SJCRH30 (cell line): ENCODE measurements around the gene WWOX. TPM values are rescaled to one million over a fixed set of nuclear protein-coding genes. Genes with fewer than 3 reads are reported as not detected.
A peak's percentile ranks its signal among the peaks of the same experiment; 100 is the strongest.

Source experiments
- DNase-seq, 2 experiments: peaks; one replicate each; pipeline ENCODE4 v3.0.0-alpha.2; 2015 to 2020
- H3K27ac ChIP-seq: fragments of 250-450 bp; sonication (Bioruptor Pico); 2 replicates; pipeline ENCODE4 v1.5.1; 2020; ENCODE audit warnings: mild to moderate bottlenecking, moderate library complexity
- H3K27me3 ChIP-seq: fragments of 250-450 bp; sonication (Bioruptor Pico); 2 replicates; pipeline ENCODE4 v1.5.1; 2020; ENCODE audit warnings: mild to moderate bottlenecking, moderate library complexity
- H3K36me3 ChIP-seq: fragments of 250-450 bp; sonication (Bioruptor Pico); 2 replicates; pipeline ENCODE4 v1.5.1; 2020; ENCODE audit warnings: mild to moderate bottlenecking, moderate library complexity
- H3K4me1 ChIP-seq: fragments of 250-450 bp; sonication (Bioruptor Pico); 2 replicates; pipeline ENCODE4 v1.5.1; 2020; ENCODE audit warnings: mild to moderate bottlenecking, moderate library complexity
- H3K4me3 ChIP-seq: fragments of 250-450 bp; sonication (Bioruptor Pico); 2 replicates; pipeline ENCODE4 v1.5.1; 2020; ENCODE audit warnings: mild to moderate bottlenecking, moderate library complexity
- H3K9me3 ChIP-seq: fragments of 250-450 bp; sonication (Bioruptor Pico); replicated peaks from 2 replicates; pipeline ENCODE4 v1.5.1; 2020; ENCODE audit warnings: mild to moderate bottlenecking, moderate library complexity
- total RNA-seq: library from RNA; depleted of rRNA; stranded (reverse); fragments of >200 nt; shearing (Covaris generic); gene quantifications from 2 replicates; pipeline ENCODE4 v1.2.3, GENCODE V29; 2014

WWOX gene
- total RNA-seq, 1 experiment from 2014 or later = 16.4 TPM

DNA sequence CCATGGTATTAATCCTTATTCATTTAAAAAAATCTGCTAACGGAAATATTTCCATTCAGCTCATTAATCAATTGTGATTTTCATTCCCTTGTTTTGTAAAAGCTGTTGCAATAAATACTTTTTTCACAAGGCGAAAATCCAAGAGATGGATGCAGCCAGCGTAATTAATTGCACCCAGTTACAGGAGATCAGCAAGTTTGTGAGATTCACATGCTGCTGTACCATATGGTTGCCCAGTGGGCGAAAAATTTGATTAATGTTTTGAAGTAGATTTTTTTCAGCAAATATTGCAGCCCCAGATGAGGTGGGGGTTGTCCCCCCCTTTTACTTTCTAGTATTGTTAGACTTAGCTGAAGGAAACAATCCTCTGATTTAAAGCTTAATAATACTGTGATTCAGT lies 186.6 kb downstream of the WWOX start:
- Histone ChIP-seq H3K4me1 (no peaks in the 10 kb centered on the region), H3K27ac (no peak overlapping the region), H3K27me3 (no peaks in the 10 kb centered on the region), H3K36me3 (no peaks in the 10 kb centered on the region), H3K9me3 (no peaks in the 10 kb centered on the region), H3K4me3 (no peak overlapping the region)
- no peak for DNase-seq

DNA sequence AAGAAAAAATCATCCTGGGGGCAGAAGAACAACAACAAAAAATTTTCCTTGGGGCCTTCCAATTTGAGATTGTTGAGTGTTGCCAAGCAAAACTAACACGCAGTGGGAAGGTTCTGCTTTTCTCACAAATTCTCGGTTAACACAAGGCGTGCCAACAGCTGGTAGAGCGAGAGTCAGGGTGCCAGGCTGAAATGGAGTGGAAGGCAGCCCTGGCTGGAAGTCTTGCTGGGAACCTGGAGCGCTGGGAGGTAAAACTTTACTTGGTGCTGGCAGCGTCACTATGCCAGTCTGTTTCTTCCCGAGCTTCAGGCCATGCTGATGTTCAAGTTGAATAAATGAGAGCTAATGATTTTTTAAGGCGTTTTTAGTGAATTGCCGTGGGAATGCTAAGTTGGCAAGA lies 189.4 kb downstream of the WWOX start:
- Histone ChIP-seq H3K4me1 (no peaks in the 10 kb centered on the region), H3K27me3 (no peaks in the 10 kb centered on the region), H3K9me3 (no peaks in the 10 kb centered on the region), H3K4me3 (no peak overlapping the region), H3K27ac (no peak overlapping the region), H3K36me3 (no peaks in the 10 kb centered on the region)
- DNase-seq = no peak

DNA sequence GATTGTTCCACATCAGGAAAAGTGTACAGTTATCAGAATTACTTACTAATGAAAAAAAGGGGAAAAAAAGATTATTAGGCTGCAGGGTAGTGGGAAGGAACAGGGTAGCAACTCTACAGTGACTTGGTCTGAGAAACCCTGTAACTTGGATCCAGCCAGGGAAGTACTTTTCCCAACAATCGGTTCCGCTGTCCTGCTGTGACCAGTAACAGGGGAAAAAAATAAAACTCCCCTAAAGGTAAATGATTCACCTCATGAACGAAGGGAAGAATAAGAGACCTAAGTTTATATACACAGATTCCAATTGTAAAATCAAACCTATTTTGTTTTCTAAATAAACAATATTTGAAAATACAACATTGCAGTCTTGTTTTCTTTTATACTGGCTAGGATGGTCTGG lies 189.9 kb downstream of the WWOX start:
- H3K4me3 ChIP-seq = no peak overlapping the region
- no peaks in the 10 kb centered on the region for H3K27me3 ChIP-seq
- DNase-seq = no peak

DNA sequence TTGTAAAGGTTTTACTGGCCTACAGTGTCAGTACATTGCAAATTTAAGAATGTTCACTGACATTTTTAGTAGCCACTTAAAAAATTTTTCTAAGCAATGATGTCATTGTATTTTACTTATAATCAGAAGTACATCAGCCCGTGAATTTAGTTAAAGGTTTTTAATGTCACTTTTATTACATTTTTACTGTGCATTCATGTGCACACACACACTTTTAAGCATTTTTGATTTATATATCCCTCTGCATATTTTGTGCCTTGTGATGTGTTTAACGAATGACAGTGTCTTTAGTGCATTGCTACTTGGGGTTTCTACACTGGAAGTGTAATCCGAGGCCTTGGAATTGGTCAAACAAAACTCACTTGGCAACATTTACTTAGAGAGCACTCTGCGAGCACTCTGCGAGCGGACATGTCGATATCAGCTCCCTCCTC lies 190.4 kb downstream of the WWOX start:
- H3K27me3 ChIP-seq = no peaks in the 10 kb centered on the region

More for the DNA sequence above, 189.9 kb downstream of the WWOX start:
- H3K9me3 ChIP-seq = no peaks in the 10 kb centered on the region
- no peaks in the 10 kb centered on the region for H3K36me3 ChIP-seq
- no peak overlapping the region for H3K27ac ChIP-seq
- no peaks in the 10 kb centered on the region for H3K4me1 ChIP-seq

DNA sequence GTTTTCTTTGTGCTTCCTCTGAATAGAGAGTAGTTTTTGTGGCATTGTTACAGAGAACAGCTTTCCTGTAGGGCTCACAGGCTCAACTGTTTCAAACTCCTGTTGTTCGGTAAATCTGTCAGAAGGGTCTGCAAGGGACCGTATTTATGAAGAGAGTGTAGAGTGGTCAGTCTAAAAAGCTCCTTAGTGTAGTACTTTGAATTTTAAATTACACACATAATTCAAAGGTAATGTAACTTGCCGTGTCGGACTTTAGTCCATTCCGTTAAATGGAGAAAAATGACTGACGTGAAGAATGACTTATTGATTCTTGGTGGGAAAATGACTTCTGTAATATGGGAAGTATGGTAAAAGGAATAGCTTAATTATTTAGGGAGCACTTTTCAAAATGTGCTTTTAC lies 190.9 kb downstream of the WWOX start:
- Histone ChIP-seq H3K9me3 (no peaks in the 10 kb centered on the region), H3K36me3 (no peaks in the 10 kb centered on the region), H3K4me3 (no peak overlapping the region), H3K27me3 (no peaks in the 10 kb centered on the region), H3K27ac (no peak overlapping the region), H3K4me1 (no peaks in the 10 kb centered on the region)
- no peak for DNase-seq

More for the DNA sequence above, 190.4 kb downstream of the WWOX start:
- Histone ChIP-seq H3K36me3 (no peaks in the 10 kb centered on the region), H3K4me1 (no peaks in the 10 kb centered on the region), H3K4me3 (no peak overlapping the region), H3K9me3 (no peaks in the 10 kb centered on the region), H3K27ac (no peak overlapping the region)
- no peak for DNase-seq

DNA sequence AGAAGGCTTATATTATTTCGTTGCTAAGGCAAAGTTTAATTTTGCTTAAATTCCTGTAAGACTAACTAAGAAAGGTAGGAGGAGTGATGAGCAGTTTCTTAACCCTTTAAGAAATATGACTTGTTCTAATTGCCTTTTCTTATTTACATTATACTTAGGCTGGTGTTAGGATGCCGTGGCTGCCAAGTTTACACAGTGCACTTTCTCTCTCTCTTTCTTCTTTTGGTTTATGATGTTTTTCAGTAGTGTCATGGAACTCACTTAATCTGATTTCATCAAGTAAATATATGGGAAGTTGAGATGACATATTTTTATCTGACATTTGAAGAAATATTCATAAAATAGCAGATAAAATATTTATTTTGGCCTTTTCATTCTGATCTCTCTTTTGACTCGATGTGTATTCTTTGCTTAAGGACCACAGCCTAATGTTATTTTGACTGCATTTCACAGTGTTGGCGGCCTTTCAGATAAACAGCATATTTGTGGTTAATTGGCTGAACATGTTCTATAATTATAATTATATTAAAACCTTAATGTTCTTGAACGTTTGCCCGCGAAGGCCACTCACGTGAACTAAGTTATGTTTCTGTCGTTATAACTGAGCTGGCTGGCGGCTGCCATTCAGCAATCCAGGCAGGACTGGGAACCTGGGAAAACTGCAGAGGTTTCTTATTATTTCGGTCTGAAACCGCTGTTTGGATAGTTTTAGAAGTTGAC lies 191.6 kb downstream of the WWOX start:
- Histone ChIP-seq H3K9me3 (no peaks in the 10 kb centered on the region), H3K36me3 (no peaks in the 10 kb centered on the region), H3K4me3 (peak overlapping the region; percentile 26; the same call in 1 of the 2 replicates), H3K27ac (no peak overlapping the region), H3K4me1 (no peaks in the 10 kb centered on the region), H3K27me3 (no peaks in the 10 kb centered on the region)
- DNase-seq = no peak

DNA sequence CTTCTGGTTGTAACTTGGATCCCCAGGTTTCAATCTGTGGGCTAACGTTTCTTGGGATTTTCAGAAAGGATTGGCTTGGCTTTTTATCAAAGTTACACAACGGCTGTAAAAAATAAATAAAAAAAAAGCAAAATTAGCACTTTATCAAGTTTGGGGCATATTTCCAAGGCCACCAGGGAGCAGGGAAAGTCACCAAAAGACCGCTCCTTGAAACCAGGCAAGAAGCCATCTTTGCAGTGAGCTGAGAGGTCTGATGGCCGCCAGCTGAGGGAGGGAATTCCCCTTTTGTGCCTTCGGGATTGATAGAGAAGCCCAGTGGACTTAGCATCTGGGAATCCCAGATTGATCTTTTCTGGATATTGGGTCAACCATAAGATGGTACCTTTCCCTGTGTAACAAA lies 192.2 kb downstream of the WWOX start:
- Histone ChIP-seq H3K9me3 (no peaks in the 10 kb centered on the region), H3K4me3 (peak overlapping the region; percentile 26; the same call in 1 of the 2 replicates), H3K27ac (no peak overlapping the region), H3K27me3 (no peaks in the 10 kb centered on the region), H3K36me3 (no peaks in the 10 kb centered on the region), H3K4me1 (no peaks in the 10 kb centered on the region)
- no peak for DNase-seq

DNA sequence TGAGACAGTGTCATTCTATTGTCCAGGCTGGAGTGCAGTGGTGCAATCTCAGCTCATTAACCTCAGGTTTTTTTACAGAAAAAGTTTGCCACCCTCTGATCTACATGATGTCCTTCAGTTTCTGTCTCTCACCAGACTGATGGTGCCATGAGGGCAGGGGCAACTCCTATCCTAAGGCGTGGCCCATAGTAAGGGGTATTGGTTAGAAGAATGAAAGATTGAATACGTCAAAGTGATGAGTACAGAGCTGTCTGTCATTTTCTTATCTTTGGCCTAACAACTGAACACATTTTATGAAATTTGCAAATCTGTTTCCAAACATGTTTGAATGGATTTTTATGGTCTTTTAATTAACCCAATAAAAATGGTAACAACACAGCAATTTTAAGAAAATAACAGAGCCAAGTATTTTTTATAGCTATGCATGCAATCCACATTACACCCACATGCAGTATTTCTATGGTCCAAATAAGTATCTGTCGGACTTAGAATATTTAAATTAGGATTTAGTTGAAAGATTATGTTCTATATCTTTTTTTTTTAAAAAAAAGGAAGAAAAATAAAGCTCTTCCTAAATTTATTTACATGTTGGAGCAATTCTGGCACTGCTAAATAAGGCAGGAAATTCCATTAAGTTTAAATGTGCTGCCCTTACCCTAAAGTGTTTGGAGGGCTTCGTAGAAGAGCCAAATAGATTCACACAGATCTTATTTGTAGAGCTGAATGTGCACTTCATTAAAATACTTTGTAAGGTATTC lies 192.8 kb downstream of the WWOX start:
- Histone ChIP-seq H3K27ac (no peak overlapping the region), H3K4me1 (no peaks in the 10 kb centered on the region), H3K27me3 (no peaks in the 10 kb centered on the region), H3K4me3 (no peak overlapping the region), H3K36me3 (no peaks in the 10 kb centered on the region), H3K9me3 (no peaks in the 10 kb centered on the region)
- DNase-seq = no peak

DNA sequence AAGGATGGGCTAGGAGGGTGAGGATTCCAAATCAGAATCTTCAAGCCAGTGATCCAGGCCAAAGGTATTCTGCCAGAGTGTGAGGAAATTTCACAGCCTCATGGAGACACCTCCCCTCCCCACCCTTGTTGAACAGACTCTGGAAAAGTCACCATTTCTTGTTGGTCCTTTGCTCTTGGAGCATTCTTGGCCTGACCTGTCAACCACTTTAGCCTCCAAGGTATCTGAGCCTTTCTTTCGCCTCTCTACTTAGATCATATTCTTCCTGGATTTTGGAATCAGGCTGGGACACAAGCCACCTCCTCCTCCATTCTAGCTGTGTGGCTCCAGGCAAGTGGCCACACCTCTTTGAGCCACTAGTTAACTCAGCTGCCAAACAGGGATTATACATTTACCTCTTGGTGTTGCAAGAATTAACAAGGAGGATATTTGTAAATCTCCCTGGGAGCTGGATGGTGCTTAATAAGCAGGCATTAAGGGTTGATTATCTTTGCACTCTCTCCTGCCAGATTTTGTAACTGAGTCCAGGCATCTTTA lies 193.5 kb downstream of the WWOX start:
- Histone ChIP-seq H3K4me1 (no peaks in the 10 kb centered on the region), H3K9me3 (no peaks in the 10 kb centered on the region), H3K4me3 (no peak overlapping the region), H3K27me3 (no peaks in the 10 kb centered on the region), H3K27ac (no peak overlapping the region), H3K36me3 (no peaks in the 10 kb centered on the region)
- no peak for DNase-seq

DNA sequence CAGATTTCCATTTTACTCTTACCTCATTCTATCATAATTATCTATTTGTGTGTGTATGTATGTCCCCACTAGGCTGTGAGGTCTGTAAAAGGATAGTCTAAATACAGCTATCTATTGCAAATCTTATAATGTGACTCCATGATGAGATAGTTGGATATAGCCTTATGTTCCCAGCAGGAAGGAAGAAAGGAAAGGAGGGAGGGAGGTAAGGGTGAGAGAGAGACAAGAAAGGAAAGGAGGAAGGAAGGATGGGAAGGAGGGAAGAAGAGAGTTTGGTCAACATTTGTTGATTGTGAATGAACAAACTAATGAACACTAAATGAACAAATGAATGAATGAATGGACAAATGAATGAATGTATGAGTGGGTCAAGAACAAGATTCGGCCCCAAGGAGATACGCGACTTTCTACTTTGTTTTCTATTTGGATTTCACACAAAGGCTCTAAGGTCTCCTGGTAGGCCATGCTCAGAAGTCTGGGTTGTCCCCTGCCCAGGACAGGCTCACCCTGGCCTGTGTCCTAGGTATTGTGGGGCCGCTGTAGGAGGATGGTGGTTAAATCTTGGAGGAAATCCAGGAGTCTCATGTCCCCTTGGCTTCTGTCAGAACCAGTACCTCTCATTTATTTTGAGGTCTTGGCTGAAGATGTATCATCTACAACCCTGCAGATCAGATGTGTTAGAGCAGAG lies 195.2 kb downstream of the WWOX start:
- Histone ChIP-seq H3K4me1 (no peaks in the 10 kb centered on the region), H3K27me3 (no peaks in the 10 kb centered on the region), H3K4me3 (no peak overlapping the region), H3K9me3 (no peaks in the 10 kb centered on the region), H3K27ac (no peak overlapping the region), H3K36me3 (no peaks in the 10 kb centered on the region)
- DNase-seq = no peak

DNA sequence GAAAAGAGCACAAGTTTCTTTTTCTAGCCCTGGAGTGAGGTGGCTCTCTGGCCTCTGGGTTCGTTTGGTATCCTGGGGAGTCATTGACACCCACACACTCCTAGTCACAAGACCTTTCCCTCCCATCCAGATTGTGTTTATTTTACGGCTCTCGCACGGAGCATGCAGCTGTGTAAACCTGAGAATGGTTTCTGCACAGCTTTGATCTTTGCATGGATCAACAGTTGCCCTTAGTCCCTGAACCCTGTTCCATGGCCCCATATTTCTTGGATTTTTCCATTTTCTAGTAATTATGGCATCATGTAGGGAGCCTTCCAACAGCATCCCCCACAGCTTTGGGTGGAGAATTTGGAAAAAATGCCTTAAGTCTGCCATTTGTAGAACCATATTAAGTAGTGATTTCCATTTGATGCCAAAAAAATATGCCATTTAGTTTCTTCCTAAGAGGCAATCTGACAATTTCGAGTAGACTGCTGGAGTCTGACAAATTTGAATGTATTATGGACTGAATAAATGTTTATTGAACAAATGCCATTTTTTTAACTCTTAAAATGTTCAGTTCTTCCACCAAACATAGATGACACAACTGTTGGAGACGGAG lies 197.7 kb downstream of the WWOX start:
- DNase-seq = peak in 1 of 2 experiments; percentile 29
- H3K27ac ChIP-seq = no peak overlapping the region
- no peaks in the 10 kb centered on the region for H3K9me3 ChIP-seq
- no peak overlapping the region for H3K4me3 ChIP-seq
- H3K27me3 ChIP-seq = no peaks in the 10 kb centered on the region
- H3K36me3 ChIP-seq = no peaks in the 10 kb centered on the region
- H3K4me1 ChIP-seq = no peaks in the 10 kb centered on the region

DNA sequence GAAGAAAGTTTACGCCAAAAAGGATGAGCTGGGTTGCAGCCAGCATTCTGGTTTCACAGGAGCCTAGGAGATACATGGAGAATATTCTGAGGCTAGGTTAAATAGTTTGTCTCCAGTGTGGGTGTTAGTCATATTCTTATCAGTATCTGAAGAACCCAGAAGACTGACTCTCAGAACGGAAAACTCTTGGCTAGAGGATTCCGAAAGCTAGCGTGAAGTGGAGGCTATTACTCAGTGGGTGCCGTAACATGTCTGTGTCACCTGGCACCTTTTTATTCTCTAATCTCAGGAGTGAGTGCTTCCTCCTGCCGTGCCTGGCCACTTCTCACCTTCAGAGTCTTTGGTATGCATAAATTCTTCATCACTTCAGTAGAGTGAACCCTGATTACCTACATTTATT lies 199.5 kb downstream of the WWOX start:
- no peaks in the 10 kb centered on the region for H3K4me1 ChIP-seq
- H3K27me3 ChIP-seq = no peaks in the 10 kb centered on the region
- DNase-seq = no peak
- no peak overlapping the region for H3K4me3 ChIP-seq
- no peaks in the 10 kb centered on the region for H3K36me3 ChIP-seq
- H3K27ac ChIP-seq = no peak overlapping the region
- H3K9me3 ChIP-seq = no peaks in the 10 kb centered on the region

DNA sequence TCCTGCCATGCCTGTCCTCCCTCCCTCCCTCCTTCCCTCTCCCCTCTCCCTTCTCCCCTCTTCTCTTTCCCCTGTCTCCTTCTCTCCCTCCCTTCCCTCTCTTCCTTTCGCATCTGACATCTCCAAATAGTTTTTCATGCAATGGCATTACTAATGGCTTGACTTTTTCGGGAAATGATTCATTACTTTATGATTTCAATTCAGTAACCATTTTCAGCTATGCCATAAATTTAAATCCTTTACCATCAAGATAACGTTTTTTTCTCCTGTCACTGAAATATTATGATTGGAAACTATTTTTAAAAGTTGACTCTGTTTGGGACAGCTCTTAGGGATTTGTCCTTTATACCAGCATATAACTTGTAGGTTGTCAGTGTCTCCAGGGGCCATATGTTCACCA lies 201.0 kb downstream of the WWOX start:
- no peaks in the 10 kb centered on the region for H3K36me3 ChIP-seq
- DNase-seq = no peak

DNA sequence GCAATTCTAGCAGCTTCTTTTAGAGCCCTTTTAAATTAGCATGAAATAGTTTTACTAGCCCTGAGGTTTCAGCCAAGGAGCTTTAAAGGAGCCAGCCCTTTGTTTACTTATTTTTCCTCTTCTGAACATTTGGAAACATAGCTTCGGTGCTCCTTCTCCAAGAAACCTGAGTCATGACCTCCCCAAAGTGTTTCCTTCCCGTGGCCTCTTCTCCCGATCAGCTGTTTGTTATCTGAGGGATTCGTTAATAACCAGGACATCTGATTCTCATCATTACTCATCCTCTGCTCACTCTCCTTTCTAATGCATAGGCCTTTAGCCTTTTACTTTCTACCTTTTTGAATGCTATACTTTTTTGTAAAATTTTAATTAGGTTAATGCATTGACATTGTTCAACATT lies 204.5 kb downstream of the WWOX start:
- Histone ChIP-seq H3K4me3 (no peak overlapping the region), H3K27ac (no peak overlapping the region), H3K27me3 (no peaks in the 10 kb centered on the region), H3K9me3 (no peaks in the 10 kb centered on the region), H3K4me1 (no peaks in the 10 kb centered on the region), H3K36me3 (no peaks in the 10 kb centered on the region)
- no peak for DNase-seq

More for the DNA sequence above, 201.0 kb downstream of the WWOX start:
- Histone ChIP-seq H3K27me3 (no peaks in the 10 kb centered on the region), H3K4me1 (no peaks in the 10 kb centered on the region), H3K27ac (no peak overlapping the region), H3K4me3 (no peak overlapping the region), H3K9me3 (no peaks in the 10 kb centered on the region)

DNA sequence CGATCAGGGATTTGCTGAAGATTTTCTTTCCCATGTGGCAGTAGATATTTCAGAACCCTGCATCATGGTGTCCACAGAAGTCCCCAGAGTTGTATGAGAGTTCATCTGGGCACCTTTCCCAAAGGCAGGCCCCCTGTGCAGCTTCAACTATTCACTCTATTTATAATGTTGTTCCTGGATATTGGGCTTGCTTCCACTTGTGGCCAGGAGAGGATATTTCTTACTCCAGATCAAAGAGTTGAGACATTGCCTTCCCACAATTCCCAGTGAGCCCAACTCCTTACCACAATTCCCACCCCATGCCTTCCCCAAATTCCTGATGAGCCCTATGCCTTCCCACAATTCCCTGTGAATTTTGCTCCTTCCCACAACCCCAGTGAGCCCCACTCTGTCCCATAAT lies 206.9 kb downstream of the WWOX start:
- no peaks in the 10 kb centered on the region for H3K36me3 ChIP-seq
- H3K27me3 ChIP-seq = no peaks in the 10 kb centered on the region
- H3K4me1 ChIP-seq = no peaks in the 10 kb centered on the region
- no peak overlapping the region for H3K4me3 ChIP-seq
- no peak overlapping the region for H3K27ac ChIP-seq
- H3K9me3 ChIP-seq = no peaks in the 10 kb centered on the region
- no peak for DNase-seq
